WTC11 (cell line): ENCODE data around the gene CDC20. TPM values are rescaled to one million over a fixed set of nuclear protein-coding genes. Genes with fewer than 3 reads are reported as not detected.

Experiments
- ATAC-seq: fragments of 200-7000 bp; cut with Tn5 transposase; 2 replicates; pipeline ENCODE4 v1.10.0; 2021; ENCODE audit warnings: mild to moderate bottlenecking, moderate library complexity
- CTCF ChIA-PET: fragments of 300-600 bp; sonication (Branson Sonifier 250); formaldehyde crosslinking; loops from one replicate; lab custom pipeline; 2021; ENCODE audit warnings: antibody characterized with exemption; lab: Charles Lee
- POLR2A ChIA-PET: fragments of 350-600 bp; sonication (Branson Sonifier 250); formaldehyde crosslinking; loops from one replicate; lab custom pipeline; 2021; ENCODE audit warnings: antibody characterized with exemption; lab: Charles Lee
- DNase-seq: peaks from one replicate; pipeline ENCODE4 v3.0.0; 2021; ENCODE audit warnings: low spot score
- H3K27ac Mint-ChIP-seq: 2 replicates; pipeline ENCODE4 v1.8.0; 2021; ENCODE audit warnings: mixed read lengths
- H3K27me3 Mint-ChIP-seq: 2 replicates; pipeline ENCODE4 v1.8.0; 2021; ENCODE audit warnings: low read depth, mild to moderate bottlenecking, moderate library complexity, mixed read lengths
- H3K36me3 Mint-ChIP-seq: 2 replicates; pipeline ENCODE4 v1.8.0; 2021; ENCODE audit warnings: mixed read lengths
- H3K4me1 Mint-ChIP-seq: 2 replicates; pipeline ENCODE4 v1.8.0; 2022; ENCODE audit warnings: mixed read lengths
- H3K4me3 Mint-ChIP-seq: 2 replicates; pipeline ENCODE4 v1.8.0; 2021; ENCODE audit warnings: mild to moderate bottlenecking, moderate library complexity, mixed read lengths
- H3K9me3 Mint-ChIP-seq: 2 replicates; pipeline ENCODE4 v1.8.0; 2021; ENCODE audit warnings: mixed read lengths
- E2F1 ChIP-seq: sonication (generic); formaldehyde crosslinking; IDR thresholded peaks from 2 replicates; pipeline ENCODE4 v1.8.0; 2022; ENCODE audit warnings: mild to moderate bottlenecking, missing genetic modification reagents
- EMX1 ChIP-seq: fragments of 250-450 bp; sonication (Bioruptor Pico); IDR thresholded peaks from 2 replicates; pipeline ENCODE4 v1.8.0; 2021; ENCODE audit warnings: mild to moderate bottlenecking
- JAZF1 ChIP-seq: fragments of 250-450 bp; sonication (Bioruptor Pico); IDR thresholded peaks from 2 replicates; pipeline ENCODE4 v1.9.0; 2021; ENCODE audit warnings: moderate library complexity, mild to moderate bottlenecking, inconsistent platforms
- NFYB ChIP-seq: sonication (generic); formaldehyde crosslinking; conservative IDR thresholded peaks from 2 replicates; pipeline ENCODE4 v1.8.0; 2022; ENCODE audit warnings: low read depth, missing genetic modification reagents
- PREB ChIP-seq: sonication (generic); formaldehyde crosslinking; IDR thresholded peaks from 2 replicates; pipeline ENCODE4 v1.8.1; 2022; ENCODE audit warnings: mild to moderate bottlenecking, missing genetic modification reagents, moderate library complexity, borderline replicate concordance
- SMAD4 ChIP-seq: sonication (generic); formaldehyde crosslinking; IDR thresholded peaks from 2 replicates; pipeline ENCODE4 v1.8.0; 2022; ENCODE audit warnings: mild to moderate bottlenecking, missing genetic modification reagents
- ZNF263 ChIP-seq: sonication (generic); formaldehyde crosslinking; IDR thresholded peaks from 2 replicates; pipeline ENCODE4 v1.8.1; 2022; ENCODE audit warnings: low read depth, mild to moderate bottlenecking, moderate library complexity, missing genetic modification reagents
- ZNF532 ChIP-seq: fragments of 250-450 bp; sonication (Bioruptor Pico); IDR thresholded peaks from 2 replicates; pipeline ENCODE4 v1.9.0; 2021; ENCODE audit warnings: mild to moderate bottlenecking, borderline replicate concordance
- ZNF671 ChIP-seq: fragments of 250-450 bp; sonication (Bioruptor Pico); IDR thresholded peaks from 2 replicates; pipeline ENCODE4 v1.8.0; 2021; ENCODE audit warnings: mild to moderate bottlenecking
- total RNA-seq: library from RNA; stranded (reverse); gene quantifications from 3 replicates; pipeline ENCODE4 v1.2.3, GENCODE V29; 2021
- TF ChIP-seq, protein P1 (sequence below): sonication (generic); formaldehyde crosslinking; IDR thresholded peaks from 2 replicates; pipeline ENCODE4 v1.8.0; 2023; ENCODE audit warnings: missing genetic modification reagents
- TF ChIP-seq, protein P2 (sequence below): fragments of 200-600 bp; IDR thresholded peaks from 2 replicates; pipeline ENCODE4 v1.8.0; 2022; ENCODE audit warnings: antibody characterized with exemption

Gene CDC20
- total RNA-seq, 1 experiment from 2014 or later: 280 TPM

- H3K27ac Mint-ChIP-seq: peak overlapping the region; percentile 90
- no peak for DNase-seq
- peak overlapping the region; percentile 93 for H3K4me3 Mint-ChIP-seq
Measured at GRCh38 chr1:43360616-43361015, 1.8 kb downstream of the CDC20 start.

More at GRCh38 chr1:43360616-43361015, 1.8 kb downstream of the CDC20 start:
- H3K27me3 Mint-ChIP-seq: no peaks in the 10 kb centered on the region
- no peaks in the 10 kb centered on the region for H3K9me3 Mint-ChIP-seq
- peaks cover 65% of the 10 kb centered on the region for H3K36me3 Mint-ChIP-seq
- POLR2A ChIA-PET: no interaction called here
- ATAC-seq: no peak
- peaks cover 32% of the 10 kb centered on the region for H3K4me1 Mint-ChIP-seq
- TF ChIP-seq, protein P1, sequence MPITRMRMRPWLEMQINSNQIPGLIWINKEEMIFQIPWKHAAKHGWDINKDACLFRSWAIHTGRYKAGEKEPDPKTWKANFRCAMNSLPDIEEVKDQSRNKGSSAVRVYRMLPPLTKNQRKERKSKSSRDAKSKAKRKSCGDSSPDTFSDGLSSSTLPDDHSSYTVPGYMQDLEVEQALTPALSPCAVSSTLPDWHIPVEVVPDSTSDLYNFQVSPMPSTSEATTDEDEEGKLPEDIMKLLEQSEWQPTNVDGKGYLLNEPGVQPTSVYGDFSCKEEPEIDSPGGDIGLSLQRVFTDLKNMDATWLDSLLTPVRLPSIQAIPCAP (CRISPR knock-in tag): no peak
- TF ChIP-seq, protein P2, sequence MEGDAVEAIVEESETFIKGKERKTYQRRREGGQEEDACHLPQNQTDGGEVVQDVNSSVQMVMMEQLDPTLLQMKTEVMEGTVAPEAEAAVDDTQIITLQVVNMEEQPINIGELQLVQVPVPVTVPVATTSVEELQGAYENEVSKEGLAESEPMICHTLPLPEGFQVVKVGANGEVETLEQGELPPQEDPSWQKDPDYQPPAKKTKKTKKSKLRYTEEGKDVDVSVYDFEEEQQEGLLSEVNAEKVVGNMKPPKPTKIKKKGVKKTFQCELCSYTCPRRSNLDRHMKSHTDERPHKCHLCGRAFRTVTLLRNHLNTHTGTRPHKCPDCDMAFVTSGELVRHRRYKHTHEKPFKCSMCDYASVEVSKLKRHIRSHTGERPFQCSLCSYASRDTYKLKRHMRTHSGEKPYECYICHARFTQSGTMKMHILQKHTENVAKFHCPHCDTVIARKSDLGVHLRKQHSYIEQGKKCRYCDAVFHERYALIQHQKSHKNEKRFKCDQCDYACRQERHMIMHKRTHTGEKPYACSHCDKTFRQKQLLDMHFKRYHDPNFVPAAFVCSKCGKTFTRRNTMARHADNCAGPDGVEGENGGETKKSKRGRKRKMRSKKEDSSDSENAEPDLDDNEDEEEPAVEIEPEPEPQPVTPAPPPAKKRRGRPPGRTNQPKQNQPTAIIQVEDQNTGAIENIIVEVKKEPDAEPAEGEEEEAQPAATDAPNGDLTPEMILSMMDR: no peak
- TF ChIP-seq JAZF1 (CRISPR knock-in tag): no peak
- TF ChIP-seq E2F1 (CRISPR knock-in tag): no peak
- TF ChIP-seq EMX1: no peak
- no peak for TF ChIP-seq NFYB (CRISPR knock-in tag)
- no peak for TF ChIP-seq ZNF671 (CRISPR knock-in tag)
- TF ChIP-seq ZNF532 (CRISPR knock-in tag): no peak
- no peak for TF ChIP-seq PREB (CRISPR knock-in tag)
- TF ChIP-seq ZNF263 (CRISPR knock-in tag): no peak
- TF ChIP-seq SMAD4 (CRISPR knock-in tag): no peak
- TF ChIP-seq, all 79 proteins: peak for 0
- CTCF ChIA-PET: interaction anchor here (1.4 kb wide), 1 partner anchor 75 kb away, joined by 3 read pairs; the partner anchor contains the start of gene C1orf210
